OCI-LY7 (cell line): ENCODE results near the gene CEACAM20. TPM values are rescaled to one million over a fixed set of nuclear protein-coding genes. Genes with fewer than 3 reads are reported as not detected.
A peak's percentile ranks its signal among the peaks of the same experiment; 100 is the strongest.
"Not testable (repeated sequence)": the region's sequence is repeated elsewhere in the genome, so short reads cannot be mapped to it uniquely, and the experiment has no call there.

Experiments used
- BruUV-seq: library from RNA; stranded (reverse); fragments of 400-500 nt; replicated peaks from 2 replicates; lab custom pipeline; 2021; lab: Mats Ljungman, UMichigan
- CTCF ChIA-PET: fragments of 300-600 bp; sonication (Branson Sonifier 250); formaldehyde crosslinking; loops from one replicate; lab custom pipeline; 2022; ENCODE audit warnings: antibody characterized with exemption; ENCODE audit not compliant: unreplicated experiment; lab: Charles Lee
- POLR2A ChIA-PET: fragments of 300-600 bp; sonication (Branson Sonifier 250); formaldehyde crosslinking; loops from one replicate; lab custom pipeline; 2022; ENCODE audit warnings: antibody characterized with exemption; lab: Charles Lee
- DNase-seq: peaks from one replicate; pipeline ENCODE4 v3.0.0-alpha.2; 2015; ENCODE audit warnings: low spot score
- H2AFZ ChIP-seq: fragments of 200-600 bp; sonication (generic), shearing (Covaris generic); 2 replicates; pipeline ENCODE4 v1.6.1; 2014; ENCODE audit warnings: mild to moderate bottlenecking, antibody characterized with exemption, low read length, moderate library complexity
- H3K27ac ChIP-seq: fragments of 200-600 bp; sonication (generic); 2 replicates; pipeline ENCODE4 v1.5.1; 2014; ENCODE audit warnings: mixed run types, low read depth, mild to moderate bottlenecking, moderate library complexity, low read length, inconsistent platforms; ENCODE audit not compliant: poor library complexity, severe bottlenecking
- H3K36me3 ChIP-seq: fragments of 200-600 bp; sonication (generic); 2 replicates; pipeline ENCODE4 v1.6.1; 2014; ENCODE audit warnings: mild to moderate bottlenecking, antibody characterized with exemption, low read length, moderate library complexity, mixed read lengths; ENCODE audit not compliant: insufficient read depth
- H3K4me1 ChIP-seq: fragments of 200-600 bp; sonication (generic); 2 replicates; pipeline ENCODE4 v1.5.1; 2014; ENCODE audit warnings: mild to moderate bottlenecking, low read length; ENCODE audit not compliant: insufficient read depth, poor library complexity, severe bottlenecking
- H3K4me2 ChIP-seq: fragments of 200-600 bp; sonication (generic); 2 replicates; pipeline ENCODE4 v1.6.1; 2014; ENCODE audit warnings: mild to moderate bottlenecking, low read length
- H3K4me3 ChIP-seq: fragments of 200-600 bp; sonication (generic); 2 replicates; pipeline ENCODE4 v1.5.1; 2014; ENCODE audit warnings: mild to moderate bottlenecking, low read depth, low read length; ENCODE audit not compliant: poor library complexity, severe bottlenecking
- H3K79me2 ChIP-seq: fragments of 200-600 bp; sonication (generic); 2 replicates; pipeline ENCODE4 v1.6.1; 2016; ENCODE audit warnings: low read depth, mild to moderate bottlenecking, low read length, moderate library complexity, mixed read lengths; ENCODE audit not compliant: insufficient read depth
- H3K9me2 ChIP-seq: fragments of 200-600 bp; sonication (generic); 2 replicates; pipeline ENCODE4 v1.6.1; 2016; ENCODE audit warnings: mild to moderate bottlenecking, low read length, mixed read lengths; ENCODE audit not compliant: insufficient read depth
- H3K9me3 ChIP-seq: fragments of 200-600 bp; sonication (generic); 2 replicates; pipeline ENCODE4 v1.6.1; 2014; ENCODE audit warnings: mild to moderate bottlenecking, mixed run types, low read length, mixed read lengths
- H4K20me1 ChIP-seq: fragments of 200-600 bp; sonication (generic); 2 replicates; pipeline ENCODE4 v1.6.1; 2014; ENCODE audit warnings: mild to moderate bottlenecking, antibody characterized with exemption, low read length, moderate library complexity, mixed read lengths; ENCODE audit not compliant: insufficient read depth
- EZH2phosphoT487 ChIP-seq: fragments of 200-600 bp; sonication (generic); IDR thresholded peaks from 2 replicates; pipeline ENCODE4 v1.6.1; 2018; ENCODE audit warnings: low read depth, borderline replicate concordance, mild to moderate bottlenecking, mixed run types, antibody characterized with exemption, low read length, moderate library complexity, mixed read lengths
- intact Hi-C: fragments of 100-400 bp; cut with micrococcal nuclease; formaldehyde crosslinking; loops from one replicate; pipeline ENCODE4 v1.10.0; 2022; ENCODE audit not compliant: unreplicated experiment
- small RNA-seq: library from RNA; depleted of rRNA; stranded (forward); fragments of <200 nt; gene quantifications from one replicate; pipeline ENCODE3, GENCODE V24; 2014
- total RNA-seq, 2 experiments: library from RNA; depleted of rRNA in 1 of 2; stranded (reverse); fragments of >200 nt in 1 of 2; shearing (Covaris generic) in 1 of 2; gene quantifications; 2 replicates each; pipeline ENCODE4 v1.2.3, GENCODE V29; 2014 to 2022
- TF ChIP-seq, protein P1 (sequence below): fragments of 200-600 bp; sonication (generic); conservative IDR thresholded peaks from 2 replicates; pipeline ENCODE4 v1.5.1; 2014; ENCODE audit warnings: mild to moderate bottlenecking, antibody characterized with exemption, low read length, moderate library complexity, mixed read lengths

CEACAM20 gene
- total RNA-seq, 2 experiments from 2014 or later = not detected

DNA sequence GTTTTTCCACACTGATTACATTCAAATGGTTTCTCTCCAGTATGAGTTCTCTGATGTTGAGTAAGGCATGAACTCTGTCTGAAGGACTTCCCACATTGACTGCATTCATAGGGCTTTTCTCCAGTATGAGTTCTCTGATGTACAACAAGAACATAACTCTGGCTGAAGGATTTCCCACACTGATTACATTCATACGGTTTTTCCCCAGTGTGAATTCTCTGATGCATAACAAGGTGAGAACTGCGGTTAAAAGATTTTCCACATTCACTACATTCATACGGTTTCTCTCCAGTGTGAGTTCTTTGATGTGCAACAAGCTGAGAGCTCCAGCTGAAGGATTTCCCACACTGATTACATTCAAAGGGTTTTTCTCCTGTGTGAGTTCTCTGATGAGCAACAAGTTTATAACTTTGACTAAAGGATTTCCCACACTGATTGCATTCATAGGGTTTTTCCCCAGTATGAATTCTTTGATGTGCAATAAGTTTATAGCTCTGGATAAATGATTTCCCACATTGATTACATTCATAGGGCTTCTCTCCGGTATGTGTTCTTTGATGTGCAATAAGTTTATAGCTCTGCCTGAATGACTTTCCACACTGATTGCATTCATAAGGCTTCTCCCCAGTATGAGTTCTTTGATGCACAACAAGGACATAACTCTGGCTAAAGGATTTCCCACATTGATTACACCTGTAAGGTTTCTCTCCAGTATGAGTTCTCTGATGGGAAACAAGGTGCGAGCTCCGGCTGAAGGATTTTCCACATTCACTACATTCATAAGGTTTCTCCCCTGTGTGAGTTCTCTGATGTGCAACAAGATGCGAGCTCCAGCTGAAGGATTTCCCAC is 52.7 kb downstream of the CEACAM20 start:
- no peaks in the 10 kb centered on the region for H3K4me1 ChIP-seq
- TF ChIP-seq, protein P1, sequence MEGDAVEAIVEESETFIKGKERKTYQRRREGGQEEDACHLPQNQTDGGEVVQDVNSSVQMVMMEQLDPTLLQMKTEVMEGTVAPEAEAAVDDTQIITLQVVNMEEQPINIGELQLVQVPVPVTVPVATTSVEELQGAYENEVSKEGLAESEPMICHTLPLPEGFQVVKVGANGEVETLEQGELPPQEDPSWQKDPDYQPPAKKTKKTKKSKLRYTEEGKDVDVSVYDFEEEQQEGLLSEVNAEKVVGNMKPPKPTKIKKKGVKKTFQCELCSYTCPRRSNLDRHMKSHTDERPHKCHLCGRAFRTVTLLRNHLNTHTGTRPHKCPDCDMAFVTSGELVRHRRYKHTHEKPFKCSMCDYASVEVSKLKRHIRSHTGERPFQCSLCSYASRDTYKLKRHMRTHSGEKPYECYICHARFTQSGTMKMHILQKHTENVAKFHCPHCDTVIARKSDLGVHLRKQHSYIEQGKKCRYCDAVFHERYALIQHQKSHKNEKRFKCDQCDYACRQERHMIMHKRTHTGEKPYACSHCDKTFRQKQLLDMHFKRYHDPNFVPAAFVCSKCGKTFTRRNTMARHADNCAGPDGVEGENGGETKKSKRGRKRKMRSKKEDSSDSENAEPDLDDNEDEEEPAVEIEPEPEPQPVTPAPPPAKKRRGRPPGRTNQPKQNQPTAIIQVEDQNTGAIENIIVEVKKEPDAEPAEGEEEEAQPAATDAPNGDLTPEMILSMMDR = no peak
- TF ChIP-seq EZH2phosphoT487 = no peak
- no peak overlapping the region for H3K4me2 ChIP-seq
- no peak overlapping the region for H3K4me3 ChIP-seq
- no peak overlapping the region for H2AFZ ChIP-seq
- peaks cover 74% of the 10 kb centered on the region for H3K36me3 ChIP-seq
- POLR2A ChIA-PET = no interaction called here
- no peaks in the 10 kb centered on the region for H4K20me1 ChIP-seq
- H3K27ac ChIP-seq = no peak overlapping the region
- H3K9me2 ChIP-seq = no peaks in the 10 kb centered on the region
- peaks cover 84% of the 10 kb centered on the region for H3K9me3 ChIP-seq
- no peaks in the 10 kb centered on the region for H3K79me2 ChIP-seq
- intact Hi-C loops = no loop called here
- BruUV-seq = TSS peak; percentile 19
- CTCF ChIA-PET = no interaction called here
- DNase-seq = peak; percentile 47

DNA sequence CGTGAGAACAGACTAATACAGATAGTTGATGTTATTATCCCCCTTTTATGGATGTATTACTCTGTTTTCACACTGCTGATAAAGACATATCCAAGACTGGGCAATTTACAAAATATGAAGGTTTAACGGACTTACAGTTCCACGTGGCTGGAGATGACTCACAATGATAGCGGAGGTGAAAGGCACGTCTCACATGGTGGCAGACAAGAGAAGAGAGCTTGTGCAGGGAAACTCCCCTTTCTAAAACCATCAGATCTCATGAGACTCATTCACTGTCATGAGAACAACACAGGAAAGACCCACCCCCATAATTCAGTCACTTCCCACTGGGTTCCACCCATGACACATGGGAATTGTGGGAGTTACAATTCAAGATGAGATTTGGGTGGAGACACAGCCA is 60.7 kb downstream of the CEACAM20 start:
- H4K20me1 ChIP-seq, H3K9me2 ChIP-seq, H3K27ac ChIP-seq, H3K4me3 ChIP-seq, POLR2A ChIA-PET, BruUV-seq, H3K4me2 ChIP-seq, H3K36me3 ChIP-seq, H3K4me1 ChIP-seq, H2AFZ ChIP-seq, DNase-seq, CTCF ChIA-PET, intact Hi-C loops, H3K79me2 ChIP-seq, H3K9me3 ChIP-seq: not testable (repeated sequence)

DNA sequence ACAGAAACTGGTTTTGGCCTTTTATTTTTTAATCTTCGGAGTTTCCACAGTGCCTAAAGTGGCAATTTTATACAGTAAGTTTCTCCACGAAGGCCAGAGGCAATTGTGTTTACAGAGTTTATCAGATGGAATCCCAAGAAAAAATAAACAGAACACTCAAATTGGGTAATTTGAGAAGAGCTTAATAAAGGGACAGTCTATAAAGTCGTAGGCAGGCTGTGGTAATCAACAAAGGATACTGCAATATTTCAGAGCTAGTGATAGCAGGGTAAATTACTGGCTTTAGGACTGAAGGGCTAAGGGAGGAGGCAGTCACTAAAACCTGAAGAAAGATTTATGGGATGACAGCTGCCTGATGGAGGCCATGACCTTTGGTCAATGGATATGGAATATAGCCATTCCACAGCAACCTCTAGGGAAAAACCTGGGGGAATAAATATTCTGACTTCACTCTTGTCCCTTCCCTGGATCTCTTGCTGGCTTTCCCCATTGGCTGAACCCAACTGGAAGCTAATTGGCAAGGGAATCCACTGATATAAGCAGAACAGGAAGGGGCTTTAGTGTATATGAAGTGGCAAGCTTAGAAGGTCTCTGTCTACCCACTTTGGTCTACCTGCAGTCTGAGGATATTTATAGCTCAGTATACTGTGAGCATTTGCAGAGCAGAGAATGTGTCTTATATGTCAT is 66.7 kb downstream of the CEACAM20 start:
- H3K36me3 ChIP-seq, H2AFZ ChIP-seq, intact Hi-C loops, BruUV-seq, H3K79me2 ChIP-seq, DNase-seq, H4K20me1 ChIP-seq, H3K9me3 ChIP-seq, H3K4me1 ChIP-seq, H3K4me3 ChIP-seq, POLR2A ChIA-PET, H3K9me2 ChIP-seq, H3K27ac ChIP-seq, H3K4me2 ChIP-seq, CTCF ChIA-PET: not testable (repeated sequence)

Small RNA genes lying within 50 kb of the gene (small RNA-seq; reads per million reads assigned to genes)
- not detected for gene AC243964.1

Other genes starting within 250 kb of the CEACAM20 start
- 5.1 and 7.7 TPM in 2 replicates for gene ZNF235, start 224.7 kb downstream of the CEACAM20 start, total RNA-seq (2014; rRNA removed; shearing (Covaris generic))
- gene ZNF235, start 224.7 kb downstream of the CEACAM20 start, total RNA-seq (2022) = 6.5 and 7.4 TPM in 2 replicates
- gene ZNF112, start 173.0 kb downstream of the CEACAM20 start, total RNA-seq (2014; rRNA removed; shearing (Covaris generic)) = not detected in 2 replicates
- not detected in 2 replicates for gene ZNF112, start 173.0 kb downstream of the CEACAM20 start, total RNA-seq (2022)
- gene ZNF285, start 128.1 kb downstream of the CEACAM20 start, total RNA-seq (2014; rRNA removed; shearing (Covaris generic)) = not detected in 2 replicates
- gene ZNF285, start 128.1 kb downstream of the CEACAM20 start, total RNA-seq (2022) = not detected in 2 replicates
- not detected in 2 replicates for gene ZNF229, start 81.2 kb downstream of the CEACAM20 start, total RNA-seq (2014; rRNA removed; shearing (Covaris generic))
- gene ZNF229, start 81.2 kb downstream of the CEACAM20 start, total RNA-seq (2022) = not detected in 2 replicates
- 11.8 and 14.2 TPM in 2 replicates for gene ZNF180, start 29.2 kb downstream of the CEACAM20 start, total RNA-seq (2014; rRNA removed; shearing (Covaris generic))
- gene ZNF180, start 29.2 kb downstream of the CEACAM20 start, total RNA-seq (2022) = 8.6 and 9.4 TPM in 2 replicates
- not detected in 2 replicates for gene IGSF23, start 83.9 kb upstream of the CEACAM20 start, total RNA-seq (2014; rRNA removed; shearing (Covaris generic))
- gene IGSF23, start 83.9 kb upstream of the CEACAM20 start, total RNA-seq (2022) = not detected in 2 replicates
- gene PVR, start 114.2 kb upstream of the CEACAM20 start, total RNA-seq (2014; rRNA removed; shearing (Covaris generic)) = not detected in 2 replicates
- not detected in 2 replicates for gene PVR, start 114.2 kb upstream of the CEACAM20 start, total RNA-seq (2022)
- not detected in 2 replicates for gene CEACAM19, start 141.8 kb upstream of the CEACAM20 start, total RNA-seq (2014; rRNA removed; shearing (Covaris generic))
- not detected in 2 replicates for gene CEACAM19, start 141.8 kb upstream of the CEACAM20 start, total RNA-seq (2022)
- gene CEACAM16, start 169.5 kb upstream of the CEACAM20 start, total RNA-seq (2014; rRNA removed; shearing (Covaris generic)) = not detected in 2 replicates
- gene CEACAM16, start 169.5 kb upstream of the CEACAM20 start, total RNA-seq (2022) = not detected in 2 replicates
- 5.8 and 10.2 TPM in 2 replicates for gene BCL3, start 219.0 kb upstream of the CEACAM20 start, total RNA-seq (2014; rRNA removed; shearing (Covaris generic))
- gene BCL3, start 219.0 kb upstream of the CEACAM20 start, total RNA-seq (2022) = 18.6 and 22.9 TPM in 2 replicates
- not detected in 2 replicates for gene CBLC, start 248.2 kb upstream of the CEACAM20 start, total RNA-seq (2014; rRNA removed; shearing (Covaris generic))
- gene CBLC, start 248.2 kb upstream of the CEACAM20 start, total RNA-seq (2022) = not detected in 2 replicates